NCI-H526 (cell line): ENCODE measurements around the gene PRTN3.
"Not testable (repeated sequence)": the region's sequence is repeated elsewhere in the genome, so short reads cannot be mapped to it uniquely, and the experiment has no call there.

Experiments used
- DNase-seq, 2 experiments: peaks; one replicate each; lab custom pipeline; 2025; lab: John Stamatoyannopoulos, UW

The PRTN3 gene

DNA sequence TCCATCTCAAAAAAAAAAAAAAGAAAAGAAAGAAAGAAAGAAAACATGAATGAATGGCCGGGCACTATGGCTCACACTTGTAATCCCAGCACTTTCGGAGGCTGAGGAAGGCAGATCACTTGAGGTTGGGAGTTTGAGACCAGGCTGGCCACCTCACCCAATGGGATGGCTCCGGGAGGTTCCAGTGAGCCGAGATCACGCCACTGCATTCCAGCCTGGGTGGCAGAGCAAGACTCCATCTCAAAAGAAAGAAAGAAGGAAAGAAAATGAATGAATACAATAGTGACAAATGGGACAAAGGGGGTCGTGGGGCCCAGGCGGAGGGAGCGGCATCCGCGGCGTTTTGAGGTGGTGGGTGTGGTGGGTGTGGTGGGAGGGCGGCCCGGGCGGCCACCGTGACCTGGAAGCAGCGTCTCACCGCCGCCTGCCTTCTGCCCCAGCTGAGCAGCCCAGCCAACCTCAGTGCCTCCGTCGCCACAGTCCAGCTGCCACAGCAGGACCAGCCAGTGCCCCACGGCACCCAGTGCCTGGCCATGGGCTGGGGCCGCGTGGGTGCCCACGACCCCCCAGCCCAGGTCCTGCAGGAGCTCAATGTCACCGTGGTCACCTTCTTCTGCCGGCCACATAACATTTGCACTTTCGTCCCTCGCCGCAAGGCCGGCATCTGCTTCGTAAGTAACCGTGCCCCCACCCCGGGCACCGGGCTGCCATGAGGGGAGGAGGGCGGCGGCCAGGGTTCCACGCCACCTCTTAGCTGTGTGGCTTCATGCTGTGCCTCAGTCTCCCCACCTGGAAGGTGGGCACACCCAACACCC is 5.1 kb downstream of the PRTN3 start:
- DNase-seq: no peak

DNA sequence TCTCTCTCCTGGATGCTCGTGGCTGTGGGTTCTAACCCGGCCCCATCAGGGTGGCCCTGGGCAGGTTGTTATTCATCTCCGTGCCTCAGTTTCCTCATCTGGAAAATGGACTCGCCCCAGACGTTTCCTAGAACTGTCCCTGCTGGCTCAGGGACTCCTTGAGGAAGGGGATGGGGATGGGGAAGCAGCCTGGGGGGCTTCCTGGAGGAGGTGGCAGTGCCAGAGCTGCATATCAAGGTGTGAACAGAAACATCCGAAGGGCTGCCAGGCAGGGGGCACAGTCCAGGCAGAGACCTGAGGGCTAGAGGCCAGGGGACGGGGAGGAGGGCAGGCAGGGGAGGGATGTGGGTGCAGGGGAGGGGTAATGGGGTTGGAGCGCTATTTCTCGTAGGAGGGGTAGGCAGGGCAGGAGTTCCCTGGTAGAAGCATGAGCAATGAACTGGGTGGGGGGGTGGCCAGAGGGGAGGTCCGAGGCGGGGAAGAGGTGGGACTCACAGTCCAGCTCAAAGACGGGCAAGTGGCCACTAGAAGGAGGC is 7.7 kb downstream of the PRTN3 start:
- DNase-seq: no peak

DNA sequence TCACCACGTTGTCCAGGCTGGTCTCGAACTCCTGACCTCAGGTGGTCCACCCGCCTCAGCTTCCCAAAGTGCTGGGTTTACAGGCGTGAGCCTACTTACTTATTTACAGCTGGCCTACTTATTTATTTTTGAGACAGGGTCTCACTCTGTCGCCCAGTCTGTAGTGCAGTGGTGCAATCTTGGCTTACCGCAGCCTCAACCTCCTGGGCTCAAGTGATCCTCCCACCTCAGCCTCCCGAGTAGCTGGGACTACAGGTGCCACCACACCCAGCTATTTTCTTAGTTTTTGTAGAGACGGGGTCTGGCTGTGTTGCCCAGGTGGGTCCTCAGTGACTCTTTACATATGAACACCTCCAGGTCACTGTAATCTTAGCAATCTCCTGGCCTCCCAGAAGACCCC is 8.4 kb downstream of the PRTN3 start:
- not testable (repeated sequence) for DNase-seq

DNA sequence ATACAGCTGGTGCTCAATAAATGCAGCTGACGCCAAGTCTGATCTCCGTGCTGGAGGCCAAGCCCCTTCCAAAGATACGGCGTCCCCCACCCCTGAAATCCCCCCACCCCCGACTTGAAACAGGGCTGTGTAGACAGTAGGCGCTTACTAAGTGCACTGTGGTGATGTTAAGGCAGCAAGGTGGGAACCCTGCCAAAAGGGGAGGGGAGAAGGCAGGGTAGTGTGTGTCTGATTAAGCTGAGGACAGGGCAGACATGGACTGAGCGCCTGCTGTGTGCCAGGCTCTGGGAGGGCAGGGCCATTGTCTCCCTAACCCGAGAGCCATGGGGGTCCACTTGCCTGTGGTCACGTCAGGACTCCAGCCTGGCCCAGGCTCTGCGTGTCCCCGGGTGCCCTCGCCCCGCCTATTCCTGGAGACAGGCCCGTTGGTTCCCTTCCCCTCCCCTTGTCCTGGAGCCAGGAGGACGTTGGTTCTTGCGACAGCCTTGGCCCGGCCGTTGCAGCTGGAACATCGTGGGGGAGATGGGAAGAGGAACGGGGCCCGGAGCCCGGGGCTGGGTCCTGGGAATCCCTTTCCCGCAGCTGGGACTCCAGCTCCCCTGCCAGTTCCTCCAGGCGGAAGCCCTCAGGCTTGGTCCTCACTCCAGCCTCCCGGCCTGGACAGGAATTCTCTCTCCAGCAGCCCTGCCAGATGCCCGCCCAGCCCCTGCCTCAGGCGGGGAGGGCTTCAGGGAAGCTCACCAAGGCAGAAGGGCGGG is 9.6 kb downstream of the PRTN3 start:
- peak in 1 of 2 experiments; percentile 69 for DNase-seq

DNA sequence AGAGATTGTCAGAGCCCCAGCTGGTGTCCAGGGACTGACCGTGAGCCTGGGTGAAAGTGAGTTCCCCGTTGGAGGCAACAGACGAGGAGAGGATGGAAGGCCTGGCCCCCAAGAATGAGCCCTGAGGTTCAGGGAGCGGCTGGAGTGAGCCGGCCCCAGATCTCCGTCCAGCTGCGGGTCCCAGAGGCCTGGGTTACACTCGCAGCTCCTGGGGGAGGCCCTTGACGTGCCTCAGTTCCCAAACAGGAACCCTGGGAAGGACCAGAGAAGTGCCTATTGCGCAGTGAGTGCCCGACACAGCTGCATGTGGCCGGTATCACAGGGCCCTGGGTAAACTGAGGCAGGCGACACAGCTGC is 10.2 kb downstream of the PRTN3 start:
- no peak for DNase-seq

DNA sequence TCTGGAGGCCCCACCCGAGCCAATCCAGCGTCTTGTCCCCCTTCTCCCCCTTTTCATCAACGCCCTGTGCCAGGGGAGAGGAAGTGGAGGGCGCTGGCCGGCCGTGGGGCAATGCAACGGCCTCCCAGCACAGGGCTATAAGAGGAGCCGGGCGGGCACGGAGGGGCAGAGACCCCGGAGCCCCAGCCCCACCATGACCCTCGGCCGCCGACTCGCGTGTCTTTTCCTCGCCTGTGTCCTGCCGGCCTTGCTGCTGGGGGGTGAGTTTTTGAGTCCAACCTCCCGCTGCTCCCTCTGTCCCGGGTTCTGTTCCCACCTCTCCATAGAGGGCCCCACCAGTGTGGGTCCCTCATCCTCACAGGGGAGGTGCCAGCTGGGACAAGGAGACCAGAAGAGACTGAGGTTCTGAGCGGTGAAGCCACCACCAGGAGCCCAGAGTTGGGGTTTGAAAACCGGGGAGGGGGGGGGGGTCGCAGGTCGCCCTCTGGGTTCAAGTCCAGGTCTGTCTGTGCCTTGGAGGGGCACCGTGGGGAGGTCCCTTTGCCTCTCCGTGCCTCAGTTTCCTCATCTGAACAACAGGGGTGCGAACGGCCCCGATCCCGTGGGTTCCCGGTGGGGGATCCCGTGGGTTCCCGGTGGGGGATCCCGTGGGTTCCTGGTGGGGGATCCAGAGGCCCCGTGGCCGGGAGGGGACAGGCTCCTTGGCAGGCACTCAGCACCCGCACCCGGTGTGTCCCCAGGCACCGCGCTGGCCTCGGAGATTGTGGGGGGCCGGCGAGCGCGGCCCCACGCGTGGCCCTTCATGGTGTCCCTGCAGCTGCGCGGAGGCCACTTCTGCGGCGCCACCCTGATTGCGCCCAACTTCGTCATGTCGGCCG is 11.6 kb downstream of the PRTN3 start, which contains the start of gene ELANE:
ELANE (plus strand) TSS at position 168 of the 878 bp plus-strand sequence; CDS start at position 194, 26 bp downstream.
- DNase-seq: no peak

DNA sequence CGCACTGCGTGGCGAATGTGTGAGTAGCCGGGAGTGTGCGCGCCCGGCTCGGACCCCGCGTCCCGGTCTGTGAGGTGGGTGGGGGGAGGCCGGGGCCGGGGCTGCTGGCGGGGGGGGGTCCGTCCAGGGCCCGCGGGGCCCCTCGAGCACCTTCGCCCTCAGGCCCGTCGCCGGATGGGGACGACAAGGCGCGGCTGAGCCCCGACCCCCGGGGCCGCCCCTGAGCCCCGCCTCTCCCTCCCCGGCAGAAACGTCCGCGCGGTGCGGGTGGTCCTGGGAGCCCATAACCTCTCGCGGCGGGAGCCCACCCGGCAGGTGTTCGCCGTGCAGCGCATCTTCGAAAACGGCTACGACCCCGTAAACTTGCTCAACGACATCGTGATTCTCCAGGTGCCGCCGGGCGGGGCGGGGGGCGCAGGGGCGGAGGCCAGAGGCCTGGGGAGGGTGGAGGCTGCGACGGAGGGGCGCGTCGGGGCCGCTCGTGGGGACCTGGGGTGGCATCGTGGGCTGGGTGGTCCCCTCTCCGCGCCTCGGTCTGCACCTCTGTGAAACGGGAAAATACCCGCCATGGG is 12.3 kb downstream of the PRTN3 start:
- DNase-seq: no peak

DNA sequence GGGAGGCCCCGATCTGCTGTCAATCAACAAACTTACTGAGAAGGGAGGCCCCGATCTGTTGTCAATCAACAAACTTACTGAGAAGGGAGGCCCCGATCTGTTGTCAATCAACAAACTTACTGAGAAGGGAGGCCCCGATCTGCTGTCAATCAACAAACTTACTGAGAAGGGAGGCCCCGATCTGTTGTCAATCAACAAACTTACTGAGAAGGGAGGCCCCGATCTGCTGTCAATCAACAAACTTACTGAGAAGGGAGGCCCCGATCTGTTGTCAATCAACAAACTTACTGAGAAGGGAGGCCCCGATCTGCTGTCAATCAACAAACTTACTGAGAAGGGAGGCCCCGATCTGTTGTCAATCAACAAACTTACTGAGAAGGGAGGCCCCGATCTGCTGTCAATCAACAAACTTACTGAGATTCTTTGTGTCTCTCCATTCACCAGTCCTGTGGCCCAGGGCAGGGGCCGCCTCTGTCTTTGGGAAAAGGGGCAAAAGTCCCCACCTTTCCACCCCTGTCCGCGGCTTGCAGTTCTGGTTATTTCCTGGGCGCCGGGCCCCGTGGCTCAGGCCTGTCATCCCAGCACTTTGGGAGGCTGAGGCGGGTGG is 12.9 kb downstream of the PRTN3 start:
- not testable (repeated sequence) for DNase-seq

DNA sequence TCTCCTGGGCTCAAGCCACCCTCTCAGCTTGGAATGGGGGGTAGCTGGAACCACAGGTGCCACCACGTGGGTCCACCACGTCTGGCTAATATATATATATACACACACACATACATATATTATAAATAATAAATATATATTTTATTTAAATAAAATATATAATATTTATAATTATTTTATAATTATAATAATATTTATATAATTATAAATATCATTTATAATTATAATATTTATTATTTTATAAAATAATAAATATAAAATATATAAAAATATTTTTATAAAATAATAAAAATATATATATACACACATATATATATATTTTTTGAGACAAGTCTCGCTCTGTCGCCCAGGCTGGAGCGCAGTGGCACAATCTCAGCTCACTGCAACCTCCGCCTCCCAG is 13.8 kb downstream of the PRTN3 start:
- no peak for DNase-seq

DNA sequence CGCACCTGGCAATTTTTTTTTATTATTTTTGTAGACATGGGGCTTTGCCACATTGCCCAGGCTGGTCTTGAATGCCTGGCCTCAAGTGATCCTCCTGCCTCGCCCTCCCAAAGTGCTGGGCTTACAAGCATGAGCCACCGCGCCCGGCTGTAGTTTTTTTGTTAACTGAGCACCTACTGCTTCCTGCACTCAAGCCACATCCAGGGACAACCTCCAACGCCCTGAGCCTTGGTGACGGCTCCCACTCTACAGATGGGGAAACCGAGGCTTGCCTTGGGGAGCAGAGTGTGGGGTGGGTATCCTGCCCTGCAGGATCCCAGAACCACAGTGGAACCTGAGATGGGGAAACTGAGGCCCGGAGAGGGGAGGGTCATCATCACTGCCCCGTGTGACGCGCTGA is 14.3 kb downstream of the PRTN3 start:
- no peak for DNase-seq

DNA sequence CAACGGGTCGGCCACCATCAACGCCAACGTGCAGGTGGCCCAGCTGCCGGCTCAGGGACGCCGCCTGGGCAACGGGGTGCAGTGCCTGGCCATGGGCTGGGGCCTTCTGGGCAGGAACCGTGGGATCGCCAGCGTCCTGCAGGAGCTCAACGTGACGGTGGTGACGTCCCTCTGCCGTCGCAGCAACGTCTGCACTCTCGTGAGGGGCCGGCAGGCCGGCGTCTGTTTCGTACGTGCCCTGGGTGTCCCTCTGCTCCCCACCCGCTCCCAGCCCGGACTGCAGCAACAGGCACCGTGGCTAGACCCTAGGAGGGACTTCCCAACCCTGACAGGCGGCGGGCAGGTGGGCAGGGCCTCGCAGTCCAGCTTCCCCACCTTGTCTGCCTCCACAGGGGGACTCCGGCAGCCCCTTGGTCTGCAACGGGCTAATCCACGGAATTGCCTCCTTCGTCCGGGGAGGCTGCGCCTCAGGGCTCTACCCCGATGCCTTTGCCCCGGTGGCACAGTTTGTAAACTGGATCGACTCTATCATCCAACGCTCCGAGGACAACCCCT is 14.8 kb downstream of the PRTN3 start:
- no peak for DNase-seq

DNA sequence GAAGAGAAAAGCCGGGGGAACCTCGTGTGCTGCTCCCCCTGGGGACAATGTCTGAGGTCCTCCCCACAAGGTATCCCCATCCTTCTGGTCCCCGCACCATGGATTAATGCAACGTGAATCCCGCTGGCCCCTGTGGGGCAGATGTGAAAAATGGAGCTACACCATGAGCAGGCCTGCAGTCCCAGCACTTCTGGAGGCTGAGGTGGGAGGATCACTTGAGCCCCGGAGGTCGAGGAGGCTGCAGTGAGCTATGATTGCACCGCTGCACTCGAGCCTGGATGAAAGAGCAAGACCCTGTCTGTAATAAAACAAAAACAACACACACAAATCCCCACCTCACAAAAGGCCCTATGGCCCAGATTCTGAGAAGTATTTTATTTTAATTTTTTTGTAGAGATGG is 17.5 kb downstream of the PRTN3 start:
- DNase-seq: no peak

DNA sequence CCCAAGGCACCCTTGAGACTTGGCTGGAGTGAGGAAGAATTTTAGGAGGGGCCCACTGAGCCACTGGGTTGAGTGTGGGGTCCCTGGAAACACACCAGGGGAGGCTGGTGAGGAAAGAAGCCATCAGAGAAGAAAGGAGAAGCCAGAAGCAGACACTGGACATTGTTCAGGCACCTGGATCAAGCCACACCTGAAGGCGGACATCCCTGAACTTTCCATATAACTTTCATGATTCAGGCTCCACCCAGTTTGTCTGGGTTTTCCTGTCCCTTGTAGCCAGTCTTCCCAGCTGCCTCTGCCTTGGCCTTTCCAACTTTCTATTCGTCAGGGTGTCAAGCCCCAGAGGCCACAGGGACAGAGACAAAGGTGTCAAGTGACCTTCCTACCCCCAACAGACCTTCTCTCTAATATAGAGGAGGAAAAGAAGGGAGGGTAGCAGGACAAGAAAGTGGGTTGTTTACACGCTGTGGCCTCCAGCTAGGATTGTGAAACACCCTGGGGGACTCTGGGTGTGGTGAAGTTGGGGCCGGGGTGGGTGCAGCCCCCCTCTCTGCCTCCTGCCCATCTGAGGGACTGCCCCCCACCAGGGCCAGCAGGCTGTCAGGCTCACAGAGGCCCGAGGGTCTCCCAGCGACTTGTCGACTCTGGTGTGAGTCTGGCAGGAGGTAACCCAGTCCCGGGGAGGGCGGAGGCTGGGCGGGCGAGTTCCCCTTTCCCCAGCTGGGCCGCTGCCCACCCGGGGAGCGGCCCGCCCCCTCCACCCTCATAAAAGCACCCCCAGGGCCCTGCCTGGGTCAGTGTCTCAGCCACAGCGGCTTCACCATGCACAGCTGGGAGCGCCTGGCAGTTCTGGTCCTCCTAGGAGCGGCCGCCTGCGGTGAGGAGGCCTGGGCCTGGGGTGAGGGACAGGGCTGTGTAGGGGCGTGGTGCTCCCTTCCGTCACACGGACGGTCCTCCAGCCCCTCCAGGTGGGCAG is 18.4 kb downstream of the PRTN3 start, which contains the start of gene CFD:
CFD (plus strand) TSS at position 797 of the 976 bp plus-strand sequence; CDS start at position 823, 26 bp downstream.
- no peak for DNase-seq

DNA sequence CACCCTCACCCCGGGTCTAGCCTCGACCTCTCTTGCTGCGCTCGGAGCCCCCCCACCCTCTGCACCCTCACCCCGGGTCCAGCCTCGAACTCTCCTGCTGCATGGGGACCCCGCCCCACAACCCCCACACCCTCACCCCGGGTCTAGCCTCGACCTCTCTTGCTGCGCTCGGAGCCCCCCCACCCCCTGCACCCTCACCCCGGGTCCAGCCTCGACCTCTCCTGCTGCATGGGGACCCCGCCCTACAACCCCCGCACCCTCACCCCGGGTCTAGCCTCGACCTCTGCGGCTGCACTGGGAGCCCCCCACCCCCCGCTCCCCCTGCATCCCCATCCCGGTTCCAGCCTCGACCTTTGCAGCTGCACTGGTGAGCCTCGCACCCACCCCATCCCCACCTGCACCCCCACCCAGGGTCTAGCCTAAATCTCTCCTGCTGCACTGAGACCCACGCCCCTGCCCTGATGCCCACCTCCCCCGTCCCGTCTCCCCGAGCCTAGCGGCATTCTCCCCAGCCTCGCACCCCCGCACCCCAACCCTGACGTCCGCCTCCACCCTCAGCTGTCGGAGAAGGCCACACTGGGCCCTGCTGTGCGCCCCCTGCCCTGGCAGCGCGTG is 20.4 kb downstream of the PRTN3 start:
- DNase-seq: no peak

DNA sequence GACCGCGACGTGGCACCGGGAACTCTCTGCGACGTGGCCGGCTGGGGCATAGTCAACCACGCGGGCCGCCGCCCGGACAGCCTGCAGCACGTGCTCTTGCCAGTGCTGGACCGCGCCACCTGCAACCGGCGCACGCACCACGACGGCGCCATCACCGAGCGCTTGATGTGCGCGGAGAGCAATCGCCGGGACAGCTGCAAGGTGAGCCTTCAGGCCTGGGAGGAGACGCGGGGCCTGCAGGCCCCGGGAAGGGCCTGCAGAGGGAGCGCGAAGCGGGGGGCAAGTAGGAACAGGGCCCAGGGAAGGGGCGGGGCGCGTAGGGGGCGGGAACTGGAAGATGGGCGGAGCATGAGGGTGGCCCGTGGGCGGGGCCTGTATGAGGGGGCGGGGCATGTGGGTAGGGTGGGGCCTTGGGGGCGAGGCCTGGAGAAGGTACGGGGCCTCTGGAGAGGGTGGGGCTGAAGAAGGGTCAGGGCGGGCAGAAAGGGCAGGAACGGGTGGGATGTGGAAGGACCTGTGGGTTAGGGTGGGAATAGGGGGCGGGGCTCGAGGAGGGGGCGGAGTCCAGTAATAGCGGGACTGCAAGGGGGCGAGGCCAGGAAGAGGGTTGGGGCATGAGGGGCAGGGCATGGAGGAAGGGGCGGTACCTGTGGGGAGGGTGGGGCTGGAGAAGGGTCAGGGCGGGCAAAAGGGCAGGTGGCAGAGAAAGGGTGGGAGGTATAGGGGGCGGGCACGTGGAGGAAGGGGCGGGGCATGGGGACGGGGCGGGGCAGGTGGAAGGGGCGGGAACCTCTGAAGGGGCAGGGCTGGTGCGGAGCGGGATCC is 21.2 kb downstream of the PRTN3 start:
- peak; percentile 48 to 86 for DNase-seq

DNA sequence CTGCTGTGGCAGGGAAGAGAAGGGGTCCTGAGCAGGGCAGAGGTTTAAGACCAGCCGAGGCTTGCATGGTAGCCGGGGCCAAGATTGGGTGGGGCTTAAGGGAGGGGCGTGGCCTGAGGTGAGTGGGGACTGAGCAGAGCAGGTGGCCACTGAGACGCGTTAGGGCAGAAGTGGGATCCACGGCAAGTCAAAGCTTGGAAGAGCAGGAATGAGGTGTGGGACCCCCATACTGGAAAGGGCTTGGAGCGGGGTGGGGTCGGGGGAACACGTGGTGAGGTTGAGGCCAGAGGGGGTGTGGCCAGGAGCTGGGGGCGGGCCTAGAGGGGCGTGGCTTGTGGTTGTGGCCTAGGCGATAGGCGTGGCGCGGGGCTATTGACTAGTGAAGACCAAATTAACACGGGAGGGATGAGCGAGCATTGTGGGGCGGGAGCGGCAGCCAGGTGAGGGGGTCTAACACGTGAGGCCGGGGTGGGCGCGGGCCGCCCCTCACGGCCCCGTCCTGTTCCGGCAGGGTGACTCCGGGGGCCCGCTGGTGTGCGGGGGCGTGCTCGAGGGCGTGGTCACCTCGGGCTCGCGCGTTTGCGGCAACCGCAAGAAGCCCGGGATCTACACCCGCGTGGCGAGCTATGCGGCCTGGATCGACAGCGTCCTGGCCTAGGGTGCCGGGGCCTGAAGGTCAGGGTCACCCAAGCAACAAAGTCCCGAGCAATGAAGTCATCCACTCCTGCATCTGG is 21.9 kb downstream of the PRTN3 start:
- peak in 1 of 2 experiments; percentile 79 for DNase-seq

DNA sequence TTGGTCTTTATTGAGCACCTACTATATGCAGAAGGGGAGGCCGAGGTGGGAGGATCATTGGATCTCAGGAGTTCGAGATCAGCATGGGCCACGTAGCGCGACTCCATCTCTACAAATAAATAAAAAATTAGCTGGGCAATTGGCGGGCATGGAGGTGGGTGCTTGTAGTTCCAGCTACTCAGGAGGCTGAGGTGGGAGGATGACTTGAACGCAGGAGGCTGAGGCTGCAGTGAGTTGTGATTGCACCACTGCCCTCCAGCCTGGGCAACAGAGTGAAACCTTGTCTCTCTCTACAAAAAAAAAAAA is 22.5 kb downstream of the PRTN3 start:
- no peak for DNase-seq
